ENCODE data around the gene SCIMP. TPM values are rescaled to one million over a fixed set of nuclear protein-coding genes. Genes with fewer than 3 reads are reported as not detected.

Gene SCIMP
- total and polyA plus RNA-seq, 2 of the 4 experiments (the other 2 are of a cell fraction) = not detected

DNA sequence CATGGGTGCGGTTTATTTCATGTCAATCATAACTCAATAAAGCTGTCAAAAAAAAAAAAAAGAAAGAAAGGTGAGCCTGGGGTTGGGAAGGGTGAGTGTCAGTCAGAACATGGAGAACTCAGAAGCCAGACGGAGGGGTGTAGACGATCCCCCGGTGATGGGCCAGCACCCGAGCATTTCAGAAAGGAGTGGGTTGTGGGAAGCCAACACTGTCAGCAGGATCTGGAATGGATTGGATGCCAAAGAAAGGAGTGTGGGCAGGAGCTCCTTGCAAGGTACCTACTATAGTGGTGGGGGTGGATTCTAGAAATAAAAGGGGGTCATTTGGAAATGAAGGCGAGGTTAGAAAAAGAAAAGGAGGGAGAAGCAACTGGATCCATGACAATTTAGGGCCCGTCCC, 19.8 kb upstream of the SCIMP start:
- Histone ChIP-seq H3K27ac (ENCODE audit: insufficient read depth, low read length) (no peak overlapping the region), H4K5ac (ENCODE audit: low read depth, low read length) (no peak overlapping the region), H3K79me1 (ENCODE audit: low read depth in 1 of 2, low read length in 2 of 2) (no peaks in the 10 kb centered on the region), H3K9me3 (ENCODE audit: control insufficient read depth, insufficient read depth, low read length) (no peaks in the 10 kb centered on the region), H2BK120ac (ENCODE audit: low read depth, low read length) (no peak overlapping the region), H4K91ac (ENCODE audit: insufficient read depth, low read depth, low read length) (no peak overlapping the region), H3K56ac (ENCODE audit: extremely low read depth, insufficient read depth, low read length) (no peak overlapping the region), H2BK20ac (ENCODE audit: low read depth, low read length) (no peak overlapping the region), H2BK5ac (ENCODE audit: low read depth, low read length, poor library complexity, severe bottlenecking) (no peak overlapping the region), H3K9me1 (ENCODE audit: insufficient read depth, low read length) (no peaks in the 10 kb centered on the region), H2AK9ac (replicated peaks; ENCODE audit: low read depth, low read length, poor library complexity) (no peak overlapping the region), H2AK5ac (ENCODE audit: low read depth, low read length) (no peak overlapping the region), H3K4me1 (ENCODE audit: control insufficient read depth, insufficient read depth, low read length) (no peaks in the 10 kb centered on the region), H3K9ac (ENCODE audit: low read depth, low read length) (no peak overlapping the region), H3K23ac (ENCODE audit: low read depth, low read length) (no peak overlapping the region), H4K8ac (ENCODE audit: low read depth in 2 of 2, low read length in 2 of 2) (no peak overlapping the region), H3K18ac (ENCODE audit: low read depth, low read length) (no peak overlapping the region), H3K4me3 (ENCODE audit: insufficient read depth, low read depth, low read length) (no peak overlapping the region), H3K4ac (ENCODE audit: low read depth, low read length) (no peak overlapping the region), H3K4me2 (ENCODE audit: low read depth, low read length) (no peak overlapping the region), H3K14ac (replicated peaks; ENCODE audit: low read depth, low read length) (no peak overlapping the region), H2BK15ac (ENCODE audit: low read depth, low read length) (no peak overlapping the region), H3K36me3 (ENCODE audit: control insufficient read depth, insufficient read depth, low read length) (no peaks in the 10 kb centered on the region), H4K20me1 (ENCODE audit: insufficient read depth, low read length) (no peaks in the 10 kb centered on the region), H3K27me3 (ENCODE audit: control insufficient read depth, insufficient read depth, low read length) (peaks cover 2% of the 10 kb centered on the region; the same call in 1 of the 2 replicates), H2AFZ (replicated peaks; ENCODE audit: low read length, poor library complexity) (no peak overlapping the region)
- TF ChIP-seq MXI1 (IDR thresholded peaks at IDR 0.05; ENCODE audit: borderline replicate concordance, low read depth, low read length) (no peak), ELK1 (IDR thresholded peaks at IDR 0.05; ENCODE audit: borderline replicate concordance, low read depth, low read length) (no peak), CHD1 (IDR thresholded peaks at IDR 0.05; ENCODE audit: low read depth, low read length) (no peak), NFE2L2 (IDR thresholded peaks at IDR 0.05; ENCODE audit: low read depth, low read length) (no peak), BHLHE40 (IDR thresholded peaks at IDR 0.05; ENCODE audit: low read depth, low read length) (no peak), RCOR1 (IDR thresholded peaks at IDR 0.05; ENCODE audit: insufficient replicate concordance, low read length) (no peak), SMC3 (IDR thresholded peaks at IDR 0.05; ENCODE audit: low read depth, low read length) (no peak), MAZ (IDR thresholded peaks at IDR 0.05; ENCODE audit: borderline replicate concordance, low read depth, low read length) (no peak), CTCF (conservative IDR thresholded peaks at IDR 0.05; ENCODE audit: low read depth, low read length) (no peak), MAFK (IDR thresholded peaks at IDR 0.05; ENCODE audit: low read depth, low read length) (no peak), POLR2A (IDR thresholded peaks at IDR 0.05; ENCODE audit: low read depth, low read length) (no peak), RAD21 (IDR thresholded peaks at IDR 0.05; ENCODE audit: low read length) (no peak), FOS (IDR thresholded peaks at IDR 0.05; ENCODE audit: low read depth, low read length) (no peak), RFX5 (IDR thresholded peaks at IDR 0.05; ENCODE audit: low read depth, low read length) (no peak), CEBPB (IDR thresholded peaks at IDR 0.05; ENCODE audit: low read depth, low read length) (no peak)
- TF ChIP-seq, protein P1, sequence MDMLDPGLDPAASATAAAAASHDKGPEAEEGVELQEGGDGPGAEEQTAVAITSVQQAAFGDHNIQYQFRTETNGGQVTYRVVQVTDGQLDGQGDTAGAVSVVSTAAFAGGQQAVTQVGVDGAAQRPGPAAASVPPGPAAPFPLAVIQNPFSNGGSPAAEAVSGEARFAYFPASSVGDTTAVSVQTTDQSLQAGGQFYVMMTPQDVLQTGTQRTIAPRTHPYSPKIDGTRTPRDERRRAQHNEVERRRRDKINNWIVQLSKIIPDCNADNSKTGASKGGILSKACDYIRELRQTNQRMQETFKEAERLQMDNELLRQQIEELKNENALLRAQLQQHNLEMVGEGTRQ (IDR thresholded peaks at IDR 0.05; ENCODE audit: low read depth, low read length) = no peak
- BruUV-seq (replicated peaks) = no TSS peak
- in situ Hi-C loops (cut with MboI; ENCODE audit: low sequenced_read_pairs) = no loop called here
- CTCF ChIA-PET = no interaction called here
- no peak for ATAC-seq (ENCODE audit: low read depth)
- intact Hi-C loops (cut with micrococcal nuclease) = no loop called here
- POLR2A ChIA-PET (ENCODE audit: unreplicated experiment) = no interaction called here
- 91% methylated on average over 4 of the region's 7 CpGs; no CpG with 5 or more reads in 1 of the 2 experiments for WGBS, 2 experiments (ENCODE audit: extremely low coverage in 2 of 2, insufficient read length in 1 of 2)
- DNase-seq = no peak
- dilution Hi-C loops (cut with HindIII; ENCODE audit: low sequenced_read_pairs, unreplicated experiment) = no loop called here

Measured in IMR-90 (cell line).